GM23338 (cell line): Measurements from ENCODE around the gene ERRFI1. TPM values are rescaled to one million over a fixed set of nuclear protein-coding genes. Genes with fewer than 3 reads are reported as not detected.

Experiments
- ATAC-seq: fragments of 200-7000 bp; cut with Tn5 transposase; 3 replicates; pipeline ENCODE4 v1.9.1; 2020
- DNase-seq: peaks from one replicate; pipeline ENCODE4 v3.0.0-alpha.2; 2015; ENCODE audit warnings: low spot score
- H2AFZ ChIP-seq: fragments of 200-600 bp; sonication (generic); 2 replicates; pipeline ENCODE4 v1.8.0; 2016; ENCODE audit warnings: antibody characterized with exemption, mild to moderate bottlenecking, moderate library complexity
- H3F3A ChIP-seq: fragments of 200-600 bp; sonication (generic); replicated peaks from 2 replicates; pipeline ENCODE4 v1.8.0; 2017; ENCODE audit warnings: antibody characterized with exemption, mixed run types, low read depth
- H3K27ac ChIP-seq: fragments of 200-600 bp; sonication (generic); 2 replicates; pipeline ENCODE4 v1.6.1; 2016; ENCODE audit warnings: low read depth
- H3K27me3 ChIP-seq: fragments of 200-600 bp; sonication (generic); 2 replicates; pipeline ENCODE4 v1.8.0; 2016; ENCODE audit warnings: mild to moderate bottlenecking, mixed run types, moderate library complexity; ENCODE audit not compliant: insufficient read depth
- H3K36me3 ChIP-seq: fragments of 200-600 bp; sonication (generic); 2 replicates; pipeline ENCODE4 v1.8.0; 2016; ENCODE audit warnings: mild to moderate bottlenecking; ENCODE audit not compliant: insufficient read depth
- H3K4me1 ChIP-seq: fragments of 200-600 bp; sonication (generic); 2 replicates; pipeline ENCODE4 v1.8.0; 2016; ENCODE audit warnings: mild to moderate bottlenecking, moderate library complexity; ENCODE audit not compliant: insufficient read depth
- H3K4me2 ChIP-seq: fragments of 200-600 bp; sonication (generic); 2 replicates; pipeline ENCODE4 v1.7.1; 2017; ENCODE audit warnings: mixed run types
- H3K4me3 ChIP-seq: fragments of 200-600 bp; sonication (generic); 2 replicates; pipeline ENCODE4 v1.6.1; 2016; ENCODE audit warnings: mixed run types
- H3K79me2 ChIP-seq: fragments of 200-600 bp; sonication (generic); replicated peaks from 2 replicates; pipeline ENCODE4 v1.8.0; 2017; ENCODE audit warnings: mild to moderate bottlenecking; ENCODE audit not compliant: insufficient read depth
- H3K9me2 ChIP-seq: fragments of 200-600 bp; sonication (generic); 2 replicates; pipeline ENCODE4 v1.8.0; 2017; ENCODE audit not compliant: insufficient read depth
- H4K20me1 ChIP-seq: fragments of 200-600 bp; sonication (generic); replicated peaks from 2 replicates; pipeline ENCODE4 v1.8.0; 2017; ENCODE audit warnings: mild to moderate bottlenecking; ENCODE audit not compliant: insufficient read depth
- H3K27ac Mint-ChIP-seq: 2 replicates; pipeline ENCODE4 v1.8.0; 2020; ENCODE audit warnings: inconsistent platforms, mild to moderate bottlenecking, moderate library complexity, mixed read lengths
- H3K27me3 Mint-ChIP-seq: 3 replicates; pipeline ENCODE4 v1.8.0; 2022; ENCODE audit warnings: low read depth, mild to moderate bottlenecking, moderate library complexity, mixed read lengths, inconsistent platforms; ENCODE audit not compliant: insufficient read depth, poor library complexity
- H3K36me3 Mint-ChIP-seq: 3 replicates; pipeline ENCODE4 v1.8.0; 2021; ENCODE audit warnings: low read depth, mild to moderate bottlenecking, inconsistent platforms, moderate library complexity, mixed read lengths
- H3K4me1 Mint-ChIP-seq: 3 replicates; pipeline ENCODE4 v1.8.0; 2020; ENCODE audit warnings: mild to moderate bottlenecking, inconsistent platforms, mixed read lengths
- H3K4me3 Mint-ChIP-seq: 3 replicates; pipeline ENCODE4 v1.8.0; 2021; ENCODE audit warnings: moderate library complexity, mild to moderate bottlenecking, inconsistent platforms, mixed read lengths
- H3K9me3 Mint-ChIP-seq: 3 replicates; pipeline ENCODE4 v1.8.0; 2020; ENCODE audit warnings: moderate library complexity, mild to moderate bottlenecking, inconsistent platforms, mixed read lengths
- CREB1 ChIP-seq: fragments of 250-450 bp; sonication (Bioruptor Pico); IDR thresholded peaks from 2 replicates; pipeline ENCODE4 v1.5.0; 2020; ENCODE audit warnings: low read depth, mild to moderate bottlenecking, moderate library complexity
- CTCF ChIP-seq, 2 experiments: fragments of 200-600 bp in 1 of 2; sonication (generic) in 1 of 2; conservative IDR thresholded peaks; 2 replicates each; pipeline versions ENCODE4 v1.5.1 to v1.6.1; 2016 to 2017; ENCODE audit warnings: antibody characterized with exemption in 2 of 2, low read depth in 2 of 2, mild to moderate bottlenecking in 2 of 2, moderate library complexity in 1 of 2
- EZH2 ChIP-seq: fragments of 200-600 bp; sonication (generic); IDR thresholded peaks from one replicate; pipeline ENCODE4 v1.8.0; 2017; ENCODE audit warnings: antibody characterized with exemption, mild to moderate bottlenecking, low read depth; ENCODE audit not compliant: unreplicated experiment
- EZH2phosphoT487 ChIP-seq: fragments of 200-600 bp; sonication (generic); IDR thresholded peaks from one replicate; pipeline ENCODE4 v1.8.1; 2018; ENCODE audit warnings: antibody characterized with exemption; ENCODE audit not compliant: unreplicated experiment
- JUNB ChIP-seq: IDR thresholded peaks from one replicate; pipeline ENCODE4 v1.6.1; 2016; ENCODE audit warnings: antibody characterized with exemption; ENCODE audit not compliant: unreplicated experiment
- NANOG ChIP-seq: IDR thresholded peaks from 2 replicates; pipeline ENCODE4 v1.6.1; 2016; ENCODE audit warnings: antibody characterized with exemption, borderline replicate concordance
- POLR2AphosphoS5 ChIP-seq: IDR thresholded peaks from 2 replicates; pipeline ENCODE4 v1.6.1; 2016; ENCODE audit warnings: antibody characterized with exemption, low read depth
- STAT1 ChIP-seq: IDR thresholded peaks from one replicate; pipeline ENCODE4 v1.6.1; 2016; ENCODE audit warnings: antibody characterized with exemption; ENCODE audit not compliant: unreplicated experiment
- ZNF114 ChIP-seq: fragments of 250-450 bp; sonication (Bioruptor Pico); IDR thresholded peaks from 2 replicates; pipeline ENCODE4 v1.5.0; 2020; ENCODE audit warnings: mild to moderate bottlenecking, moderate library complexity
- ZNF331 ChIP-seq: fragments of 250-450 bp; sonication (Bioruptor Pico); IDR thresholded peaks from 2 replicates; pipeline ENCODE4 v1.5.0; 2020; ENCODE audit warnings: low read depth, mild to moderate bottlenecking, moderate library complexity
- ZNF462 ChIP-seq: fragments of 250-450 bp; sonication (Bioruptor Pico); IDR thresholded peaks from 2 replicates; pipeline ENCODE4 v1.5.0; 2020; ENCODE audit warnings: mild to moderate bottlenecking, moderate library complexity
- polyA plus RNA-seq: library from polyadenylated mRNA; unstranded; fragments of >200 nt; fragmentation: Nextera tagmentation; extraction: Ambion mirVana; gene quantifications from 2 replicates; pipeline ENCODE4 v1.2.1, GENCODE V29; 2016
- total RNA-seq: library from RNA; depleted of rRNA; stranded (reverse); fragments of >200 nt; shearing (Covaris generic); gene quantifications from 2 replicates; pipeline ENCODE4 v1.2.3, GENCODE V29; 2014
- TF ChIP-seq, protein P1 (sequence below): IDR thresholded peaks from one replicate; pipeline ENCODE4 v1.6.1; 2018; ENCODE audit warnings: antibody characterized with exemption; ENCODE audit not compliant: unreplicated experiment
- TF ChIP-seq, protein P2 (sequence below): IDR thresholded peaks from 2 replicates; pipeline ENCODE4 v1.6.1; 2016; ENCODE audit warnings: antibody characterized with exemption

ERRFI1 gene
- total and polyA plus RNA-seq, 2 experiments from 2014 or later: 22.9 to 59.8 TPM

GRCh38 chr1:7985851-7986612 is 40.1 kb downstream of the ERRFI1 start:
- peaks cover 62% of the 10 kb centered on the region for H3K36me3 Mint-ChIP-seq
- peaks cover 13% of the 10 kb centered on the region for H3K4me1 Mint-ChIP-seq
- no peaks in the 10 kb centered on the region; the same call in 1 of the 2 replicates for H4K20me1 ChIP-seq
- H3K4me3 ChIP-seq: no peak overlapping the region
- peaks cover 28% of the 10 kb centered on the region for H3K36me3 ChIP-seq
- peaks cover 2% of the 10 kb centered on the region; the same call in 1 of the 2 replicates for H3F3A ChIP-seq
- H3K4me3 Mint-ChIP-seq: no peak overlapping the region; the same call in 2 of the 3 replicates
- peaks cover 12% of the 10 kb centered on the region for H3K27me3 Mint-ChIP-seq
- no peak for ATAC-seq
- no peak overlapping the region; the same call in 1 of the 2 replicates for H3K27ac ChIP-seq
- peaks cover 10% of the 10 kb centered on the region for H3K79me2 ChIP-seq
- TF ChIP-seq POLR2AphosphoS5 (no peak), NANOG (no peak), ZNF331 (CRISPR knock-in tag) (no peak), EZH2phosphoT487 (no peak), ZNF462 (no peak), CTCF (conservative IDR thresholded peaks at IDR 0.05; ENCODE audit: low read depth in 2 of 2) (no peak), CREB1 (CRISPR knock-in tag) (no peak), JUNB (no peak), ZNF114 (CRISPR knock-in tag) (no peak), STAT1 (no peak), EZH2 (no peak)
- TF ChIP-seq, protein P1, sequence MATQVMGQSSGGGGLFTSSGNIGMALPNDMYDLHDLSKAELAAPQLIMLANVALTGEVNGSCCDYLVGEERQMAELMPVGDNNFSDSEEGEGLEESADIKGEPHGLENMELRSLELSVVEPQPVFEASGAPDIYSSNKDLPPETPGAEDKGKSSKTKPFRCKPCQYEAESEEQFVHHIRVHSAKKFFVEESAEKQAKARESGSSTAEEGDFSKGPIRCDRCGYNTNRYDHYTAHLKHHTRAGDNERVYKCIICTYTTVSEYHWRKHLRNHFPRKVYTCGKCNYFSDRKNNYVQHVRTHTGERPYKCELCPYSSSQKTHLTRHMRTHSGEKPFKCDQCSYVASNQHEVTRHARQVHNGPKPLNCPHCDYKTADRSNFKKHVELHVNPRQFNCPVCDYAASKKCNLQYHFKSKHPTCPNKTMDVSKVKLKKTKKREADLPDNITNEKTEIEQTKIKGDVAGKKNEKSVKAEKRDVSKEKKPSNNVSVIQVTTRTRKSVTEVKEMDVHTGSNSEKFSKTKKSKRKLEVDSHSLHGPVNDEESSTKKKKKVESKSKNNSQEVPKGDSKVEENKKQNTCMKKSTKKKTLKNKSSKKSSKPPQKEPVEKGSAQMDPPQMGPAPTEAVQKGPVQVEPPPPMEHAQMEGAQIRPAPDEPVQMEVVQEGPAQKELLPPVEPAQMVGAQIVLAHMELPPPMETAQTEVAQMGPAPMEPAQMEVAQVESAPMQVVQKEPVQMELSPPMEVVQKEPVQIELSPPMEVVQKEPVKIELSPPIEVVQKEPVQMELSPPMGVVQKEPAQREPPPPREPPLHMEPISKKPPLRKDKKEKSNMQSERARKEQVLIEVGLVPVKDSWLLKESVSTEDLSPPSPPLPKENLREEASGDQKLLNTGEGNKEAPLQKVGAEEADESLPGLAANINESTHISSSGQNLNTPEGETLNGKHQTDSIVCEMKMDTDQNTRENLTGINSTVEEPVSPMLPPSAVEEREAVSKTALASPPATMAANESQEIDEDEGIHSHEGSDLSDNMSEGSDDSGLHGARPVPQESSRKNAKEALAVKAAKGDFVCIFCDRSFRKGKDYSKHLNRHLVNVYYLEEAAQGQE: no peak
- TF ChIP-seq, protein P2, sequence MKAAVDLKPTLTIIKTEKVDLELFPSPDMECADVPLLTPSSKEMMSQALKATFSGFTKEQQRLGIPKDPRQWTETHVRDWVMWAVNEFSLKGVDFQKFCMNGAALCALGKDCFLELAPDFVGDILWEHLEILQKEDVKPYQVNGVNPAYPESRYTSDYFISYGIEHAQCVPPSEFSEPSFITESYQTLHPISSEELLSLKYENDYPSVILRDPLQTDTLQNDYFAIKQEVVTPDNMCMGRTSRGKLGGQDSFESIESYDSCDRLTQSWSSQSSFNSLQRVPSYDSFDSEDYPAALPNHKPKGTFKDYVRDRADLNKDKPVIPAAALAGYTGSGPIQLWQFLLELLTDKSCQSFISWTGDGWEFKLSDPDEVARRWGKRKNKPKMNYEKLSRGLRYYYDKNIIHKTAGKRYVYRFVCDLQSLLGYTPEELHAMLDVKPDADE: no peak
- H3K27ac Mint-ChIP-seq: no peak overlapping the region; the same call in 1 of the 2 replicates
- H3K27me3 ChIP-seq: no peaks in the 10 kb centered on the region
- no peak overlapping the region for H3K4me2 ChIP-seq
- H2AFZ ChIP-seq: no peak overlapping the region
- no peaks in the 10 kb centered on the region for H3K4me1 ChIP-seq
- DNase-seq: no peak
- no peaks in the 10 kb centered on the region for H3K9me3 Mint-ChIP-seq
- no peaks in the 10 kb centered on the region for H3K9me2 ChIP-seq
